HL-60/S4 treated with phorbol 12-myristate 13-acetate at 8.2 ng/mL for 4 days and 3 days (cell line): Measurements from ENCODE around the gene ROBO1.

Experiments used
- in situ Hi-C: fragments of 300-500 bp; cut with MboI; formaldehyde crosslinking; loops from 2 replicates; pipeline ENCODE4 v1.15.0; 2022; ENCODE audit warnings: low sequenced_read_pairs

Gene ROBO1

DNA sequence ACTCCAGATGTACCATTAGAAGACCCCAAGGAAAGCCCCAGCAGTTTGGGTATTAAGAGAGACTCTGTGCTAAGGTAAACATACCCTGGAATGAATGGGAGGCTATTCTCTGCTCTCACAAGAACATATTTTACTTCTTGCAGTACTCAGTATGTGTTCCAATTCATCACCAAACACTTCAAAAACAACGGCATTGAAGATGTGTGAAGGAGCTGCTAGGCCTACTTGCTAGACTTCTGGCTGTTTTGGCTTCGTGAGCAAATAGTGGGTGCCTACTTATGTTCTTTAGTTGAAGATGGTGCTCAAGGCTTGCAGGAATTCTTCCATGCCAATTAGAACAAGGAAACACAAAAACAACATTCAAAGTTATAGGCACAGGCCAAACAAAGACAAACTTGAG lies 514.5 kb downstream of the ROBO1 start:
- in situ Hi-C loops, result no loop called here

DNA sequence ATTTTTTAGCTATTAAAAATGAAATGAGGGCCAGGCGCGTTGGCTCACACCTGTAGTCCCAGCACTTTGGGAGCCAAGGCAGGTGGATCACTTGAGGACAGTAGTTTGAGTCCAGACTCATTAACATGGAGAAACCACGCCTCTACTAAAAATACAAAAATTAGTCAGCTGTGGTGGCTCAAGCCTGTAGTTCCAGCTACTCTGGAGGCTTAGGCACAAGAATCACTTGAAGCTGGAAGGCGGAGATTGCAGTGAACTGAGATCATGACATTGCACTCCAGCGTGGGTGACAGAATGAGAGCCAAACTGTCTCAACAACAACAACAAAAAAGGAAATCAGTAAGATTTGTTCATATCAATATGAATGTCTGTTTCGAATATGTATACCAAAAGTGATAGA lies 517.1 kb downstream of the ROBO1 start:
- in situ Hi-C loops, result no loop called here

DNA sequence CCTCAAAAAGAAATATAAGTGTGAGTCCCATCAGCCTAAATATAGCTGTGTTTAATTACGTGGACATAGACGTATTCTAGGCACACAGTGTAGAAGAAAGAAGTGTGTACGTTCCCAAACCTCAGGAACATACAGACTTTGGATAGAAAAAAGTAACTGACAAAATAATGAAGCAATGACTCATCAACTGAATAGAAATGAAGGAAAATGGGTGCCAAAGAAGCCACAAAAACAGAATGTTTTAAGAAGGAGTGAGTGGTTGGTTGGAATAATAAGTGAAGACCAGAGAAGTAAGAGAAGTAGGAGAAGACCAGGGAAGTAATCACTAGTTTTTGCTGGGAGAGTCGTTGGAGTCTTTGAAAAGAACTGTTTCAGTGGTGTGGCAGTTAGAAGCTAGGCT lies 518.1 kb downstream of the ROBO1 start:
- in situ Hi-C loops, result no loop called here

DNA sequence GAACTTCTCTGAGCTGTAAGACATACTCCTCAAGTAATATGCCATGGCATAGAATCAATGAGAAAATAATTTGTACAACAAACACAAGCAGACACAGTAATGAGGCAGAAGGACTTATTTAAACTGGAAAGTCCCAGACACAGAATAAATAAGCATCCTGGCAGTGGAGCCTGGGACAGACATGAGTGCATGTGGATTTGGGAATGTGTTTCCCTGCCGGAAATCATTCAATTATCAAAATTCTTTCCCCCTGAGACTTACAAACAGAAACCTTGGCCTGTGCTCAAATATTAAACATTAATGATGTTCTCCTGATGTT lies 520.1 kb downstream of the ROBO1 start:
- in situ Hi-C loops, result no loop called here

DNA sequence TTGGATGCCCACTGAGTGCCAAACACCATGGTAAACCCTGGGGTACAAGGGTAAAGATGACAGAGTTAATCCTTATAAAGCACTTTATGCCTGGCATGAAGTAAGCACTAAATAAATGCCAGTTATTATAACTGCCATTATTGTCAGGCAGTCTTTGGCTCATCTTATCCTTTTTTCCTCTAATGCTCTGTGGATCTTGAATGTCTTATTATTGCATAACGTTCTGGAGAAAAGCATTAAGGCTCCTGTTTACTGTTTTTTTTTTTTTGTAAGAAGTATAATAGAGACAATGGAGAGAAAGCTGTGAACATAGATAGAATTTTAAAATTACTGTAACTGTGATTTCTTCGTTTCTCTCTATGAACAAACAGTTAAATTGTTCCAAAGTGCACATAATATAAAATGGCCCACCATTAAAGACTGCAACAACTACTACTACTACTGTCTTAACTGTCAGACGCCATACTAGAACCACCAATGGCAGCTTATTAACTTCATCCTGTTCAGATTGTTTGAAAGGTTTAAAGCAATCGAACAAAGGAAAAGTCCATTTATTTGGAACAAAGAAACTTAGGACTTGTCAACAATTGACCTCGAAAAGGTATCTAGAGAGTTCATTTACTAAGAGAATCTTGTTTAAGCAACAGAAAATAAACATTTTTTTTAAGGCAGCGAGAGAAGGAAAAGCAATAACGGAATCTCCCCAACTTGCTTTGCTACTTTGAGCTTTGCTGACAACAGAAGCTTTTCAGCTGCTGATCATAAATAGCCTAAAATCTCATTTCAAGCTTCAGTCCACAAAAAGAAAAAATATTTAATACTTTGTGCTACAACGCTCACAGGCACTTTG lies 520.7 kb downstream of the ROBO1 start:
- in situ Hi-C loops, result no loop called here

DNA sequence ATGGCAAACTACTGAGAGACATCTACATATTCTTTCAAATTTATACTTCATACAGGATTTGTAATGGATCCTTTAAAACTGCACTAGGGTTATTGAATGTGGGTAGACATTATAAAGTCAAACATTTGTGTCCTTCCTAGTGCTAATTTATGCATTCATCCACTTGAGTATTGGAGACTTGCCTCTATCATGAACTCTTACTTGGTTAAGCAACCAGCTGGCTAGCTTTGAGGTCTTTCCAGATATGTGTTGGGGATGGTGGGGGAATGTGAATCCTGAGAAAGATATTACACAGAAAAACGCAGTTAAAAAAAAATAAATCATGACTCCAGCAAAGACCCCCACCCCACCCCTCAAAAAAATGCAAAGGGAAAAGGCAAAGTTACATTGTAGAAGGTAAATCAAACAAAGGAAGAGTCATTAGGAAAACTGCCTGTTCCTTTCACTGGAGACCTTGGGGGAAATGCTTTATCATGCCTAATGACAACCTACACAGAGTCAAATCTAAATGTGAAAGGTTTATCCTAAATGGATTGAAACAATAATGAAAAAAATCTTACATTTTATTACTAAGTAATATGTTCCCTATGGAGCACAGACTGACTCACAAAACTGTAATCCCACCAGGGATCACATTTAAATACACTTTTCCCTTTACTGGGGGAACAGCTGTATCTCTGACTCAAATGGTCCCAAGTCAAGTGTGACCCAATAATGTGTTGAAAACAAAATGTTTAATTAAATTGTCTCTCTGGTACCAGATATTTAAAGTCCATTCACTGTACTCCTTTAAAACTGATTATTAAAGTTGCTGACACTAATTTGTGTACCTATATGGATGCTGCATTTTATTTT lies 522.3 kb downstream of the ROBO1 start:
- in situ Hi-C loops, result no loop called here

DNA sequence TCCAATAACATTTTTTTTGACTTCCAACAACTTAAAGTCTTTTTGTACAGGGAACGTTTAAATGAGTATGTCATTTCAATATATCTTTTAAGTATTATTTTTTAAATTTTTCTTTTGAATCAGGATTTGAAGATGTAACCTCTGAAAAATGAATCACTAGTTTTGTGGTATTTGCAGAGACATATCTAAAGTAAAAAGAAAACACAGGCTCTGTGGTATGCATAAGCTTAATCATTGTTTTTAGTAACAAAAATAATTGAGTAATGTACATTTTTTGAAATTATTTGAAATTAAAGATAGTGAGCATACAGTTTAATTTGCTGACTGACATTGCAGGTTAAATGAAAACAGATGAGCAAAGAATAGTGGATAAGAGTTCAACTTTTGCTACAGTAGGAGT lies 531.3 kb downstream of the ROBO1 start:
- in situ Hi-C loops, result no loop called here

DNA sequence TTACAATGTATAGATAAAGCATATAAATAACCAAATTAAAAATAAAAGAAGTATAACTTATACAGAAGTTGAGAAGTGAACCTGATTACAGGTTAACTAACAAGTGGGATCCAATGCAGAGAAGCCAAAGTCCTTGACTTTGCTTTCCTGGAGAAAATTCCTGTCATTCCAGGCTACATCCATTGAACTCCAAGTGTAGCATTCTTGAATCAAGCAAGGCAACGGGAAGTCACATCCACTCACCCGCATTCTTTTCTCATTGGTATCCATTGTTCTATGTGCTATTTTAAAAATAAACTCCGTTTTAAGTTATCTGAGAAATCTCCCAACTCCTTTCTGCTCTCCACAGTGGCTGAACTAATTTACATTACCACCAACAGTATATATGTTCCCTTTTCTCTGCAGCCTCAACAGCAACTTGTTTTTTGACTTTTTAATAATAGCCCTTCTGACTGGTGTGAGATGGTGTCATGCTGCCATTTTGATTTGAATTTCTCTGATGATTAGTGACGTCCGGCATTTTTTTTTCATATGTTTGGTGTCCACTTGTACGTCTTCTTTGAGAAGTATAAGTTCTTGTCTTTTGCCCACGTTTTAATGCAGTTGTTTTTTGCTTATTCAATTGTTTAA lies 534.3 kb downstream of the ROBO1 start:
- in situ Hi-C loops, result no loop called here

DNA sequence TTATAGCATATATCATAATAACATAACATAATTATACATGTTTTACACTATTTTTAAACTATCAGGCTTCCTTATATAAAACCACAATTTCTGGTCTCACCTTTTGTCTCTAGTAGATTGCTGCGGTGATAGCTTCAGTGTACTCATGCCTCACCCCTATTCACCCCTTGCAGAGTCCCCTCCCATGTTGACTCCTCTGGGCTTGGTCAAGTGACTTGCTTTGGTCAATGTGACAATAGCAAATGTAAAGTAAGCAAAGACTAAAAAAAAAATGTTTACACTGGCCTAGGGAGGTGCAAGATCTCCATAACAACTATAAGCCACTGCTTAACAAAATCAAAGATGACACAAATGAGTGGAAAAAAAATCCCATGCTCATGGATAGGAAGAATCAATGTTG lies 537.5 kb downstream of the ROBO1 start:
- in situ Hi-C loops, result no loop called here

DNA sequence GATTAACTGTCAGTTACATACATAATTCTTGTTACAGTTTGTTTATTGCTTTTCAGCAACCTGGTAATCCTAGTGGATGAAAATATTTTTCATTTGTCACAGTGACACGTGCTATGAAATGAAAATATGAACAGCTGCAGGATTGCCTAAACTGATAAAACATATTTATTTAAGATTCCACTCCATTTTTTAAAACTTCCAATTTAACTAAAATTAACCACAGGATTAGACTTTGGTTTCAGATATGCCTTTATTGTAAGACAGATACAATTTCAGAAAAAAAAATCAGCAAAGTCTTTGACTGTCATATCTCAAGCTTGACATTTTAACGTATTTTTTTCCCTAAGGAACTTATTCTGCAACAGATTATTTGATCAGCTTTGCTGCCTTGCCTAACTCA lies 550.7 kb downstream of the ROBO1 start:
- in situ Hi-C loops, result no loop called here

DNA sequence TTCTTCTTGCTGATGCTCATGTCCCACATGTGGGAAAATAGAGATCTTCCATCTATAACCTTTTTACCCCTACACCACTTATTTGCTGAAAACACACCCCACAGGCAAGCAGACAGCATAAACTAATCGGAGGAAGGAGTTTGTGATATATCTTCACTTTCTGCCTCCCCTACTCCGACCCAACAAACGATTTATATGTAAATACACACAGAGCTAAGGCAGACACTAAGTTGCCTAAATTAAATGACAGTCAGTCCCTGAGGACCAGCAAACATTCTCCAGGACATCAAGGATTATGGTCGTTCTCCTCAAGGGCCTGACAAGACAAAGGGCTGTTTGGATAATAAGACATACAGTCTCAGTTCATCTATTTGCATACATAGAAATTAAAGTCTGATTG lies 552.5 kb downstream of the ROBO1 start:
- in situ Hi-C loops, result no loop called here

DNA sequence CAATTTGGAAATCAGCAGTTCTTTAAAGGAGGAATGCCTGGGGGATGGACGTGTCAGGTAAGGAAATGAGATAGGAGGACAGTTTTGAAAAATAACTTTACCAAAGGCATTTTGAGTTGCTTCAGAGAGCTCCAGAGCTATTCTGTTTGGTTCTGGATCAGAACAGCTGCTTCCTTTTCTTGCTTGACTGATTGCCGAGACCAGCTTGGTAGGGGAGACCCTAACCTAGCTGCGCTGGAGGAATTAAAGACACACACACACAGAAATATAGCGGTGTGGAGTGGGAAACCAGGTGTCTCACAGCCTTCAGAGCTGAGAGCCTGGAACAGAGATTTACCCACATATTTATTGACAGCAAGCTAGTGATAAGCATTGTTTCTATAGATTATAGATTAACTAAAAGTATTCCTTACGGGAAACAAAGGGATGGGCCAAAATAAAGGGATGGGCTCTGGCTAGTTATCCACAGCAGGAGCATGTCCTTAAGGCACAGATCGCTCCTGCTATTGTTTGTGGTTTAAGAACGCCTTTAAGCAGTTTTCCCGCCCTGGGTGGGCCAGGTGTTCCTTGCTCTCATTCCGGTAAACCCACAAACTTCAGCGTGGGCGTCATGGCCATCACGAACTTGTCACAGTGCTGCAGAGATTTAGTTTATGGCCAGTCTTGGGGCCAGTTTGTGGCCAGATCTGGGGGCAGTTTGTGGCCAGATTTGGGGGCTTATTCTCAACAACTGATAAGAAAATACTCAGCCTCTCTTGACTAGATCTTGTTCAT lies 556.0 kb downstream of the ROBO1 start:
- in situ Hi-C loops, result no loop called here

DNA sequence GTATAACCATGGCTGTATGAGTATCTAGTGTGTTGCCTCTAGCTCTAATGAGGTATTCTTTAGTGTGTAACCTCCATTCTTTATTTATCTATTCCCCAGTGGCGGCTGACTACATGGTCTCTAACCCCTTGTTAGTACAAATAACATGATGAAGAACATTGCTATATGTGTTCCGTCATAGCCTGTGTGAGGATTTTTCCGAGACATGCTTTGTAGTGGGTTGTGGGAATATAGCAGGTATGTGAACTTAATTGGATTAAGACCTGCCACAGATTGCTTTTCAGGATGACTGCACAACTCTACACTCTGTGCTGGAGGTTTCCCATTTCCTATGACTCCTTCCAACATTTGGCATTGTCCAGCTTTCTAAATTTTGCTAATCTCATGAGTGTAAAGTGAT lies 563.4 kb downstream of the ROBO1 start:
- in situ Hi-C loops, result no loop called here

DNA sequence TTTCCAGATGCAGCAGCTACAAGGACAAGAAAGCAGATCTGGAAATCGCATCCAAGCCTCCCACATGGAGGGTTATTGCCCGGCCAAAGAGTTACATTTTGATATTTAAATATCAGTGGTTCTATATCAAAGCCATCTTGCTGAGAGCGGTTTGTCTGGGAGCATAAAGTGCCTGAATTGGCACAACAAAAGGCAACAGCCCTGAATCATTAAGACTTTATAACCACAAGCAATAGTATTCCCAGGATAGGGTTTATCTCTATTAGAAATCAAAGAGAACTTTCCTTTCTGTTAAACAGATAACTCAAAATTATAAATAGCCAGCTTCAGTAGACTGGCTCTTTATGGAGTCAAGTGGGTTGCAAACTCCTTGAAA lies 564.7 kb downstream of the ROBO1 start:
- in situ Hi-C loops, result no loop called here

DNA sequence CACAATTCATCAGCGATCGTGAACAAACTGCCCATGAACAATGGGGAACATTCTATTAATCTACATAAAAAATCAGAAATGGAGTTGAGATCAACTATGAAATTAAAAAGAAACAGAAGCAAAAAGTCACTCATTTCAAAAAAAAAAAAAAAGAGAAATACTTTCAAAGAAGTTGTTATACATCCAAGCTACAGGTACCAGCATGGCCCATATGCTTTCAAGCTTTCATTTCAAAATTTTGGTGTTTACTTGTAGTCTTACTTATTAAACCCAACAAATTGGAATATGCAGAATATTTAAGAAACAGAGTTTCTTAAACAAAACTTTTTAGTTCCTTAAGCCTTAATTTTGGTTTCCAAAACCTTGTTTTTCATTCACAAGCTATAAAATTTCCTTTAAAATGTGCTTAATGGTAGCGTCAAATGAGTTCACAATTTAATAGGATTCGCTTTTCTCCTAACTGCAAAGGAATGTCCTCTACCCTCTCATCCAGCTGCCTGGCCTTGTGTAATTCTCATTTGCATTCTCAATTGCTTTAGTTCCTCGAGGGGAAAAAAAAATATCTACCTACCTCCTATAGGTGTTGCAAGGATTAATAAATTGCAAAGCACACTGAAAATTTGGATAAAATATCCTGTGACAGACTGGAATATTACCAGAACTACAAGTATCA lies 565.2 kb downstream of the ROBO1 start:
- in situ Hi-C loops, result no loop called here

DNA sequence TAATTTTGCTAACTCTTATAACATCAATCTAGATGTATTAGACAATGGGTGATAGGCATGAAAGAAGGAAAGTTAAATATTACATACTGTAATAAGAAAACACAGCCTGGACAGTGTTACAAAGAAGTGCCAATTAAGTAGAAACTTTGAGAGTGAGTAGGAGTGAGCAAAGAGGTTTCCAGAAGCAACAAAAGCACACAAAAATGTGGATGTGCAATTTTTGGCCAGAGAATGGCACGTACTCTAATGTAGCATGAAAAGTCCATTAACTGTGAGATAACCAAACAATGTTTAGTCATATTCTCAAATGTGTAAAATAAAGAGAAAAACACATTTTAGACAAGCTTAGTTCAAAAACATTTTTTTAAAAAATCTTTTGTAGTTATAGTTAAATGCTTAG lies 567.3 kb downstream of the ROBO1 start:
- in situ Hi-C loops, result no loop called here

DNA sequence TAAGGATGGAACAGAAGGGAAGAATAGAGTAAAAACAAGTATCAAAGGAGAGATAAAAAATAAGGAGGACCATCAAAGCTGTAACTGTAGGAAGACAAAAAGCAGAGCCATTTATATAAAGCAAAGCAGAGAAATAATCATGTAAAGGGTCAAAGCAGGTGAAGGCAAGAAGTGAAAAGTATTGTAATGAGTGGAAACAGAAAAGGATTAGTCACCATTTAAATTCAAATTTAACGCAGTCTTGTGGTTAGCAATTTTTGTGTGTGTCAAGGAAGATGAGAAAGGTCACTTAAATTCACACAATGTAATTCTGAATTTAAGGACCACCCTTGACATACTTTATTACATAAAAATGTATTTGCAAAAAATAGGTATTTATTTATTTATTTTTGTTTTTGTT lies 567.8 kb downstream of the ROBO1 start:
- in situ Hi-C loops, result no loop called here

DNA sequence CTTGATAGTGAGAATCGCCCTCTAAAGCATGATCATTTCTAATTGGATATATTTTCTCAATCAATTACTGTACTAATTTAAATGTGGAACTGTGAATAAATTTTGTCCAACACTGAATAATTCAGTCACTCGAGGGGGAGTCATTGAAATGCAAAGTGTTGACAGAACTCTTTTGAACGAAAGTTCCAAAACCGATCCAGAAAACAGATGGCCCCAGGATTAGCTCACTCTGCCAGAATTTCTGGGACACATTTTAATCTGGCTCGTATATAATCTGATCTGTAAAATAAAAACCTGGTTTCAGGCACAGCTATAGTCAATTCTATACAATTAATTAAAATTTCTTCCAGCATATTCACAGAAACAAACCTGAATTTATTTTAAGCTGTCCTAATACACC lies 580.4 kb downstream of the ROBO1 start:
- in situ Hi-C loops, result no loop called here

DNA sequence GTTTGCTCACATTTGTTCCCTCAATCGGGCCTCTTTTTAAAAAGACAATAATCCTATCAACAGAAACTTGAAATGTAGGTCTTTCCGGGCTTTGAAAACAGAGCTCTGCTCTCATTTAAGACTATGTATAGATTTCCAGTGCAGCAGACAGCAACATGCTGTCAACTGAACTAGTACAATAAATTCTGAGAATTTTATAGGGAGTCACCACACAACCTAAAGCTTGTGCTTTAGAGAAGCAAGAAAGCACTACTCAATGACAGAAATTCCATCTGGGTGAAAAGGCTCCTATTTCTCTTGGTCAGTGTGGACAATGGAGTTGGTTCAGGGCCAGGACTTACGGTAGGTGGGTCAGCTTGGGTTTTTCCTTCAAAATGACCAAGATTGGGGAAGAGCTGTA lies 583.5 kb downstream of the ROBO1 start:
- in situ Hi-C loops, result no loop called here

DNA sequence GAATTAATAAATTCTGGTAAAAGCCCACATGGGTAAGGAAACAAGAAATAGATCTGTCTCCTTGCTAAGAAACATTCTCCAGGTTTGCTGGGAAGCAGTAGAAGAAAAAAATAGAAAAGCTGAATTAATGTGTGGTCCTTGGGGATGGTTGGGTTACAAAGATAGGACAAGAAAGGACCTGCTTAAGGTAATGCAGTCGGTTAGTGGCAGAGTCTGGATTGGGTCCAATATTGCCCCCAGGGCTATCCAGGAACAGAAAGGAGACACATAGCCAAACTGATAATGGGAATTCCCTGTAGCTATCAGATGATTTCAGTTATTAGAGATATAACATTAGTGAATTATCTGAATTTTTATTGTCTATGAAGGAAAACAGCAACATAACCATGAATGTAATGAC lies 584.3 kb downstream of the ROBO1 start:
- in situ Hi-C loops, result no loop called here
